ENCODE data around the gene FAM81B.

The FAM81B gene

DNA sequence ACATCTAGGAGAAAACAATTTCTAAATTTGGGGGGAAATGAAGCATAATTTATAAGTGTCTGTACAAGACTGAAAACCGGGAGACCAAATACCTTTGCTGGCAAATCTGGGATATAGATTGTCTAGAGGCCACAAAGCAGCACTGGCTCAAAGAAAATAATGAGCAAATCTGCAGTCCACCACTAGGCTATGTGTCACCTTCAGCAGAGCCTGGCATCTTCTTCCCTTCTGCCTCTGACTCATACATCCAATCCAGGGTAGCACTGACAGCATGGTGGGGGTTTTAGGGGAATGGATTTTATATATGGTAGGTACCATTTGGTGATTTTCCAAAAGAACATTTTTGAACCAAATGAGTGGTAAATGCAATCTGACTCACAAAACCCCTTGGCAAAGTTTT is 12.8 kb downstream of the FAM81B start:
- DNase-seq: no peak

DNA sequence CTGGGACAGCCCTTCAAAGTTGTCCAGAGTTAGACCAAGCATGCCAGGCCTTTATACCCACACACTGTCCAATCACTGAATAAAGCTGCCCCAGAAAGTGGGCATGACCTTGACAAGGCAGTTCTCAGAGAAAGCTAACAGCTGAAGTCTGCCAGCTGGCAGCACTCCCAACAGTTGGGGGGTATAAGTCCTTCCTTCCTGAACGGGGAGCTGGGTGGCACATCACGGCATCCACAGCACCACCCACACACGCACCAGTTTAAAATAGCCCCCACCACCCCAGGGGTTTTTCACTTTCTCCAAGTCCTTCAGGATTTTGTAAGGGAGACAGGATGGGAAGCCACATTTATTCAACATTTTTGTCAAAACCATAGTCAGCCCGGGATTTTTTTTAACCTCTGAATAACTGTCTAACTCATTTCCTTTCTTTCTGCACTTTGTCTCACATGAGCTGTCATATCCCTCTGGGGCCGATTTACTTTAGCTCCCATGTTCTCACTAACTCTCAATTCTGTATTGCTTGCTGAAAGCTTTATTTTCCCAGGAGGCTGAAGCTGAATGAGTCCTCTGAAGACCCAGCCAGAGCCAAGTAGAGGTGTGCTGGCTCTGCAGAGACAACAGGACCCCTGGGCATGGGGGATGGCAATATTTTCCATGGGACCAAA is 15.4 kb downstream of the FAM81B start:
- DNase-seq: no peak

DNA sequence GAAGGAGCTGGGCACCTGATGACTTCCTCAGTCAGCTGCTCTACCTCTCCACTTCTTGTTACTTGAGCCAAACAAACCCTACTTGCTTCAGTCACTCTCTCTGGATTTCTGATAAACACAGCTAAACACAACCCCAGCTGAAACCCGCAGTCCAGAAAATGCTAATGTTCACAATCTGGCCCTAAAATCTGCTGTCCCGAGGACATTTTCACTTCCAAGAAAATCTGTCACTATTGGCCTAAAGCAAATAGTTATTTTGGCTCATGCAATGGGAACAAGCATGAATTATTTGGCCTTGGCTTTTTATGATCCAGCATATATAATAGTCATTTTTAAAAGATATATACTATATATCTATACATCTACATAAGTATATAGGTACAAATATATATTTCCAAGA is 19.1 kb downstream of the FAM81B start:
- no peak for DNase-seq

DNA sequence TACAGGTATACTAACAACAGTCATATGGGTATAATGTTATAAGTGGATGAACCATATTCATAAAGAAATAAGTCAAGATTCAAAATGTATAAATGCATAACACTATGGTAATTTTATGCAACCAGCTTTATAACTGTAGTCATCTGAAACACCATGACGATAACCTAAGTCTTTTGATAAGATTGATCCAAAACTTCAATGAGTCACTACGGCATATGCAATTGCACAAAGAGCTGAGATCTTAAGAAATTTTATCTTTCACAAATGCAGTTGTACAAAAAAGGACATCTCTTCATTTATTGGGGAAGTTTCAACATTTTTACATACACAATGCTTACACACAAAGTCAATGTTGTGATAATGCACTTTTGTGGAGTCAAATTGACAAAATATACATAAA is 20.3 kb downstream of the FAM81B start:
- DNase-seq: no peak

DNA sequence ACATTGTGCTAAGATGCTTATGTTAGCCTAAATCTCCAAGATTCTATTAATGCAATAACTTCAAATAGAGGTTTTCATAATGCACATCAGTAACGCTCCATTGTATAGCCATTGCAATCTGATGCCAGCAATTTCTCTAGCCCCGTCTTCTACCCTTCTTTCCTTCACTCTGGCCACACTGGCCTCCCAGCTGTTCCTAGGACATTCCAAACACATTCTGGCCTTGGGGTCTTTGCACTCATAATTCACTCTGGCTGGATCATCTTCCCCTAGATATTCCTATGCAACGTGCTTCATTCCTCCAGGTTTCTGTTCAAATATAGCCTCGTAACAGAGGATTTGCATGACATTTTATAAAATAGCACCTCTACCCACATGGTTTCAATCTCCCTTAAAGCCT is 23.3 kb downstream of the FAM81B start:
- DNase-seq: no peak

DNA sequence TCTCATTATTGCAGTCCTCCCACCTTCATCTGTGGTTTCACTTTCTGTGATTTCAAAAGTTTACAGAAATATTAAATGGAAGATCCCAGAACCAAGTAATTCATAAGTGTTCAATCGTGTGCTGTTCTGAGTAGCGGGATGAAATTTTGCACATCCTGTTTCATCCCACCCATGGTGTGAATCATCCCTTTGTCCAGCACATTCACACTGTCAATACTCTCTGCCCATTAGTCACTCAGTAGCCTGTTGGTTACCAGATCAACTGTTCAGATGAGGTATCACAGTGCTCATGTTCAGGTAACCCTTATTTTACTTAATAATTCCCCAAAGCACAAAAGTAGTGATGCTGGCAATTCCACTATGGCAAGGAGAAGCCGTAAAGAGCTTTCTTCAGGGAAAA is 26.8 kb downstream of the FAM81B start:
- no peak for DNase-seq

DNA sequence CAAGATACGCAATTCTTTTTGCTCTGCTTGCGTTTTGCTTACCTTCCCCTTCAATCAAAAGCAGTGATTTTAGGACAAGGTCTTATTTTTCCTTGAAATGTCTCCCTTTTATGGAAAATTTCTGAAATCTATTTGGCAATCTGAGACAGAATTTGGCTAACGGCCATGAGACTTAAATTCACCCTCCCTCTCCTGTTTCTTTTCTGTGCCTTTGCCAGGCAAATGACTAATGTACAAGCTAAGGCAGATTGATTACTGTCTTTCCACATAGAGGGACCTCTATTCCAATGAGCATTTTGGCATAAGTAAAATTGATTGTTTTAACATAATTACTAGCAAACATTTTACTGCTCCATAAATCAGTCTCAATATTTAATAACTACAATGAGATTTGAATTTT is 31.7 kb downstream of the FAM81B start:
- no peak for DNase-seq

DNA sequence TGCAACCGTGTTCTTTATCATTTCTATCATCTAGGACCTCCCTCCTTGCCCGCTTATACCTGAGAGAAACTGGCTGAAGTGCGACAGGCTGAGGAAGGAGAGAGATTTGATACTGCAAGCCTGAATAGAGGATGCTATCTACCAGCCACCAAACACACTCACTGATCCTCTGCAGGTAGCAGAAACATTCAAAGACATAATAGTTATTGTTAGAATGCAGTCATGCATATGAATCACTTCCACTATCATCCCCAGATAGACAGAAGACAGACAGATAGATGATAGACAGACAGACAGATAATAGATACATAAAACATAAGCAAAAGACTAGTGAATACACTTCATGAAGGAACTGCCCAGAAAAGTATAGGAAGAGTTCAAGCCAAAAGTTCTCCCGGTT is 32.9 kb downstream of the FAM81B start:
- DNase-seq: no peak

DNA sequence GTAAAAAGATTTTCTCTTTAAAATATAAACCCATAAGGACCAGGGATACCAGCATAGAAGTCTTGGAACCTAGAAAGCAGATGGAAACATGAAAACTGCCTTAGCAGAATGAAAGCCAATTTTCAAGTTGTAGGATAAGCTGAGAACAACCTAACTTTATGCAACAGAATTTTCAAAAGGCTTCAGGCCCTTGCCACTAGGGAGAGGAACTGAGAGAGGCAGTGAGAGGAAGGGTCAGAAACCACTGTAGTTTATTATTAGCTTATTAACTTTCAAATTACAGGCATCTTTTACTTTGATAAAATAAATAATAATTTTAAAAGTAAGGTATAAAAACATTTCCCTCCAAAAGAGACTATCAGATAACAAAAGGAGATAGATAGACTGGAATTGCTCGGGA is 33.4 kb downstream of the FAM81B start:
- DNase-seq: no peak

DNA sequence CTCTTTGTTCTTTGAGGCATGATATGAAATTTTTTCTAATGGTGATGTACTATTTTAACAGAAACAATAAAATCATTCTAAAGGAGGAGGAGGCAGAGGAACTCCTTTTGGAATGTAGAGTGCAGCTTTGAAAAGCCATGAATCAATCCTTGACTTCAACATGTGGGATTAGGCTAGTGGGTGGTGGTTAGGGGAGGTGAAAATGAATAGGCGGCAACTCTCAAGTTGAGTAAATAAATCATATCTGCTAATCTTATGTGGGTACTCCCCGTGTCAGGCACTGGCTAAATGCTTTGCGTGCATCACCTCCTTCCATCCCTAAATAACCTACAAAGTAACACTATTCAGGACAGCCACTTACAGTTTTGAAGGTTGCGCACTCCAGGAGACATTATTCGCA is 35.1 kb downstream of the FAM81B start:
- DNase-seq: no peak

DNA sequence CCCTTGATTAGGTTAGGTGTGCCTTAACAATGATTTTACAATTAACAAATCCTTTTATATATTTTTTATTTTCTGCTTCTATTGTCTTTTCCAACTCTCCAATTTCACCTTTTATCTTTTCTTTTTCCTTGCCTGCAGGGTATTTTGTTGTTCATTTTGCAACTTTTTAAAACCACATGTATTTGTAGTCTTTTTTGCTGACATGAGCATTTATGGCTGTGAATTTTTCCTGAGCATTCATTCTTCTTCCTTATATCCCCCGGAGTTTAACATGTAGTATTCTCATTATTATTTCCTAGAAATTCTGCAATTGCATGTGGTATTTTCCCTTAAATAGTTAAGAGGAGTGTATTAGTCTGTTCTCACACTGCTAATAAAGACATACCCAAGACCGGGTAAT is 41.6 kb downstream of the FAM81B start:
- DNase-seq: no peak

DNA sequence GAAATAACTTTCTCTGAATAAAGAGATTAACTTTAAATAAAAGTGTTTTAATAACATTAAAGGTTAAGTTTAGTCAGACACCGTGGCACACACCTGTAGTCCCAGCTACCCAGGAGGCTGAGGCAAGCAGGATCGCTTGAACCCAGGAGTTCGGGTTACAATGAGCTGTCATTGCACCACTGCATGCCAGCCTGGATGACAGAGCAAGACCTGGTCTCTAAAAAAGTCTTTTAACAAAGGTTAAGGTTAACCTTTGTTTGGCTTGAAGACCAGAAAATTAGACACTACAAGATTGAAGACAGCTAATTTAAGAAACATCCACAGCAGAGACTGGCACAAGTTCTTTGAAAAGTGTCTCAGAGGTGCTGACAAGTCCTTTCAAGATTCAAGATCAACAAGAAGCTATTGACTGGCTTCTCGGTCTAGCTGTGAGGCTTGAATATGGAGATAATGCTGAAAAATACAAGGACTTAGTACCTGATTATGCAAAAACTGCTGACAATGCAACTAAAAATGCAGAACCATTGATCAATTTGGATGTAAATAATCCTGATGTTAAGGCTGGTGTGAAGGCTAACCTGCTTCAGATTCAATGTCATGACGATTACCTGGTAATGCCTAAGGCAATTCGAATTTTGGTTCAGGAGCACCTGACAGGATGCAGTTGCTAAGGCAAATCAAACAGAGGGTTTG is 48.8 kb downstream of the FAM81B start:
- DNase-seq: no peak

DNA sequence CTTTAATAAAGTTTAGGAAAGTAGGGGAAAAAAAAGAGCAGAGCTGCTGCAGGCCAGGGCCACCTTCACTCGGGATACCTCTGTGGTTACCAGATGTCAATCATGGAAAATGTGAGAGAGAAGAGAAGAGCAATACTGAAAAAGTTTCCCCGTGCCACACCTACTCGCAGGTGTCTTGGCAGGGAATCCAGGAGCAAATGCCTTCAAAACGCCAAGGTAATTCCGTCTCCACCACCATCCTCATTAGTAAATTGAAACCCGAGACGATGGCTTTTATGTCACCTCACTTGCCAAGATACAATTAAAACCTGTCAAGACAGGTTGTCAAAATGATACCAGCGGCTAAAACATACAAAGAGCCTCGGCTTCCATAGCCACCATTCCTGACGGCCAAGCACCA is 49.7 kb downstream of the FAM81B start:
- DNase-seq: no peak

DNA sequence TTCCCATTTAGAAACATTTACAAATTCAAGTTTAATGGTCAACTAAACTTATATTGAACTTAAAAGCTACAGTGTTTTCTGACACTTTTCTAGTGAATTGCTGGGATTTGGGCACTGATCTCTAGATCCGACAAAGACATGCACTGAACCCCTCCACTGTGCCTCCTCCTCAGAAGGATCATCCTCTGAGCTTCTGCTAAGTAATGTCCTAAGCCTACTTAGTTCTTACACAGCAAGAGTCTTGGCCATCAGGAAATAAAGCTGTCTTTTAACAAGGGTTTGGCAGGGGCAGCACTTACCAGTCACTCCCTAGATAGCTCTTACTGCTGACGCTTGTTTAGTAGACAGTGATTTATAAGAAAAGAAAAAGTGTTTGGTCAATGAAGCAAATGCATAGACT is 50.5 kb downstream of the FAM81B start:
- no peak for DNase-seq

DNA sequence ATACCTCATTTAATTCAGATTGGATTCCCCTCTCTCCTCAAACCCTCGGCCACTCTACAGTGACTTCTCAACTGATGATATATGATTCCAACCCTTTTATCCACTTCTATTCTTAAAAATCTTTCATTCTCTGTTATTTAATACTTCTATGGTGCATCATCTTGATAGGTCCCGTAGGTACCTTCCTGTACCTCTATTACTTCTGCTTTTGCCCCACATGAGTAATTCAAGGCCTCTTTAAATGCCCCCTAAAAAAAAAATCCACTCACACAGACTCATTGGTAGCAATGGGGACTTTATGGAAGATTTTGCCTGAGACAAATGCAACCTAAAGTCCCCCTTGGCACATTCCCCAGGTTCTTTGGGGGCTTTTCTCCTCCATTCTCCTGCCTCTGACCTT is 54.3 kb downstream of the FAM81B start:
- DNase-seq: no peak

DNA sequence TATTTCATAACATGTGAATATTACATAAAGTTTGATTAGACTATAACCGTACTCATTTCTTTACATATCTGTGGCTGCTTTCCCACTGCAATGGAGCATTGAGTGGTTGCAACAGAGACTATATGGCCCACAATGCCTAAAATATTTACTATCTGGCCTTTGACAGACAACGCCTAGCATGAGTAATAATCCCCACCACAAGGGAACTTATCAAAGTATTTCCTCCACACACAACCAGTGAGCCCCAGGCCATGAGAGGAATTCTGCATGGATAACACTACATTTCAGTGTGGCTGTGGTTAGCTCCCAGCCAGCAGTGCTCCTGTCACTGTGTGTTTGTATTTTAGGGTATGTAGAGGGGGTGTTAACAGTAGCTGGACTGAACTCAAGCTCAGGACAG is 54.8 kb downstream of the FAM81B start:
- DNase-seq: no peak

DNA sequence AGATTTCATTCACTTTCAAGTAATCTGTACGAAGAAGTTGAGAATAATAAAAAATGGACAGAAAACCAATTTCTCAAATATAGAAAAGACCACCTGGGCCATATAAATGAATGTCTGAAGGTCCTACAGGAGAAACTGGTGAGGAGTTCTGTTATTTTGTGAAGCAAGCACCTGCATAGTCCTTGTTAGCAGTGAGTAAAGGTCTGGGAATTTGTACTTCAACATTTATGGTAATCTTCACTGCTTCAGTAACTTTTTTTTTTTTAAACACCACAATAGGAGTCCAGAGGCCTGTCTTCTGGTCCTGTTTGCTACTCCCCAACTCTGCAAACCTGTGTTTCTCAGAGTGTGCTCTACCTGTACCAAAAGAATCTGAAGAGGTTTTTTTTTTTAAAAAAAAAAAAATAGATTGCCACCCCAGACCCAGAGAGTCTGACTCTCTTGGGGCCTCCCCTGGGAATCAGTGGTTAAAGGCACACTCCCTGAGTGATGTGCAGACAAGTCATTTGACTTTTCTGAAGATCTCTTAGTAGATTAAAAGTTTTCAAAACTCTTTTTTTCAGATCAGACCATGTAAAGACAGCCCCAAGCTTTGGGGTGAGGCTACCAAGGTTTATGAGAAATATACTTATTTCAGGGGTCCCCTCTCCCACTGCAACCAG is 55.5 kb downstream of the FAM81B start:
- no peak for DNase-seq

DNA sequence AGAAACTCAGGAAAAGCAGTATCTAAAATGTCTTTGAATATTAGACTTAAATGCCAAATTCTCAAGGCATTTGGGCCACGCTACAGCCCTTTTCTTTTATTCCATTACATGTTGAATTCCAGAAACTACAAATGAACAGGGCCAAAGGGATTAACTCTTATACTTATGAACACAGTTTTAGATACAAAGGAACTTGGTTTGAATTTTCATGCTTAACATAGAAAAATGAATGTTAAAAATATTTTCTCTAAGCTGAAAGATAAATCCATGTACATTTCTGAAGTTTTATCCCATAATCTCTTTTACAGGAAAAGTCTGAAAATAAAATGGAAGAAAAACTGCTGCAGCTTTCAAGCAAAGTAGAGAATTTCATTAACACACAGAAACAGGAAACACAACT is 56.8 kb downstream of the FAM81B start:
- DNase-seq: no peak

DNA sequence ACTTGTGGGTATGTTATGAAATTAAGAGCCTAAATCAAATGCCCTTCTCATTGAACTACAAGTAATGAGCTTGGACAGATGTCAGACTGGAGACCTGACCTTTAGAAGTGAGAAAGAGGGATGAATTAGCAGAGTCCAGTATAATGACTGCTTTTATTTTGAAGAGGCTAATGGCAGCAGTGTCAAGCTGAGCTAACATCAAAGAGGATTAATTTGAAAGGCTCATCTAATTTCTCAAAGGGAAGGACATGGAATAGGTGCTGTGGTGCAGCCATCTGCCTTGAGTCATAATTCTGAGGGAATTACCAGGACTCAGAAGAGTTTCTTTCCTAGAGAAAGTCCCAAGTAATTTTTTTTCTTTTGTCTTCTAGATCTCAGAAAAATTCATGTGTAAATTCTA is 57.6 kb downstream of the FAM81B start:
- DNase-seq: no peak

DNA sequence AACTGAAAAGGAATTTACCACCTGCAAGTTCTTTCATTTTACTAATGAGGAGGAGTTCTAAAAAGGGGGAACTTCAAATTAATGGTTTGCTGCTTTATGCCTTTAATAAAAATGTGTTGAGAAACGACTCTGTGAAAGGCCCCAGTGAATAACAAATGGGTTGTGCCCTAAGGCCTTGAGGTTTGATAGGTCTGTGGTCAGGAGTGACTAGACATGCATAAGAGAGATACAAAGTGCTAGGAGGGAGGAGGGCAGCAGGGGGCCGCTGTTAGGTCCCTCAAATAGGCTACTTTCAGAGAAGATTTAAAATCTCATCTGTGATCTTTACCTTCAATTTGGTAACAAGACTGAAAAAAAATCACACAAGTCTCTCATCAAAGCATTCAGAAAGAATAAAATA is 58.3 kb downstream of the FAM81B start:
- DNase-seq: no peak

DNA sequence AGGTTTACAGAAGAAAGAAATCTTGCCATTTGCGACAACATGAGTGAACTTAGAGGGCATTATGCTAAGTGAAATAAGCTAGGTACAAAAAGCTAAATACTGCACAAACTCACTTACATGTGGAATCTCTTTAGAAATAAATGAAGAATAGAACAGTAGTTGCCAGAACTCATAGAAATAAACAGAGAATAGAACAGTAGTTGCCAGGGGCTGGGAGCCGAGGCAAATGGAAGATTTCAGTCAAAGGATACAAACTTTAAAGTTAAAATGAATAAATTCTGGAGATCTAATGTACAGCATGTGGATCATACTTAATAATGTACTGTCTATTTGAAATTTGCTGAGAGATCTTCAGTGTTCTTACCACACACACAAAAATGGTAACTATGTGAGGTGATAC is 63.4 kb downstream of the FAM81B start:
- no peak for DNase-seq

DNA sequence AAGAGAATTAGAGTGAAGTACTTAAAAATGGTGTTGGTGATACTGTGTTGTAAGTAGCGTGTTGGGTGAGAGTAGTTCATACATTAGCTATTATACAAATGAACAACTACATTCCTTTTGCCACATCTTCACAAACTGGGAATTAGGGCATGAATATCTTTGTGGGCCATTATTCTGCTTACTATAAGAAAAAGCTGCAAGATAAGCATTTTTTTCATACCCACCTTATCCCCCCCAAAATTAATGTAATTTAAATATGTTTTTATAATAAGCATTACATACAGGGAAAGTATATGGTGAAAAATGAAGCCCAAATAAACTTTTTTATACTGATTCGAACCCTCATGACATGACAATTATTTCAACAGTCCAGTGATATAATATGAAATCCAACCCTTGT is 69.5 kb downstream of the FAM81B start:
- no peak for DNase-seq

DNA sequence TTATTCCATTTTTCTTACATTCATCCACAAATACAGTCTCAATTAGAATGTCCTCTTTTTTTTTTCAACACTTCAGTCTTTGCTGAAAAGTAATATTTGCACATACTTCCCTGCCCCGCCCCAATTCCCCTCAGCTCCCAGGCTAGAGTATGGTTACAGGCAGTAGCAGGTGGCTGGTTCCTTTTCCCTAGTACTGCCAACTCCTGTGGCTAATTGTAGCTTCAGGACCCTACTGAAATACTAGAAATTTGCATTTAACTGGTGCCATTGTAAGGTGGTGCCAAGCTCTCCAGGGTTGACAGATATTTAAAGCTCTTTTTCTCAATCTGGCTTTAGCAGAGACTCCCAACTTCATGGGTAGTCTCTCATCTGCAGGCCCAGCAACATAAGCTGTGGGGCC is 80.3 kb downstream of the FAM81B start:
- no peak for DNase-seq

DNA sequence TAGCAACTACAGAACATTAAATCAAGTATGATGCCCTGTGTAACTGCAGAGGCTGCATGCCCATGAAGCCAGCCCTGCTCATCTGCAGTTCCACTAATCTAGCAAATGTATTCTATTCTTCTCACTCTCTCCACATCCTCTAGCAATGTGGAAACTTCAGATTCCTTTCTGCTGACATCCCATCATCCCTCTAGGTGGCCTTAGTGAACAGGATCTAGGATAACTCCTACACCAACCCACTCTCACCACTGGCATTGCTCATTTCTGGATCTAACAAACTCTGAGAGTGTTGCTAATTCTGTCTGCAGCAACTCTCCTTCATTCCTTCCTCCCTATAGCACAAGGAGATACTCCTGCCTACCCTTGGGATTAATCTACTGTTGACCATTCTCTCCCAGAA is 80.8 kb downstream of the FAM81B start:
- no peak for DNase-seq

DNA sequence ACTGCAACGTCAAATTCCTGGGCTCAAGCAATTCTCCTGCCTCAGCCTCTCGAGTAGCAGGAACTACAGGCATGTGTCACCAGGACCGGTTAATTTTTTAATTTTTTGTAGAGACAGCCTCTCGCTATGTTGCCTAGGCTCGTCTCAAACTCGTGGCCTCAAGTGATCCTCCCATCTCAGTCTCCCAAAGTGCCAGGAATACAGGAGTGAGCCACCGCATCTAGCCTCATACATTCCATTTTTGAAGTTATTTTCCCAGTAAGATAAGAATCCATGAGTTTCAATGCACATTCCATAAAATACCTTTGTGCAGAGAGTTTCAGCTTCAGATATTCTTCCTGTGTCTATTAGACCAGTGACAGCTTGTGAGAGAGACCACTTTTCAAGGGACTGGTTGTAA is 93.3 kb downstream of the FAM81B start:
- no peak for DNase-seq
